Measurements from ENCODE around the gene CDH10. TPM values are rescaled to one million over a fixed set of nuclear protein-coding genes. Genes with fewer than 3 reads are reported as not detected.

Gene CDH10
- polyA plus RNA-seq, 1 of the 3 experiments (the other 2 are of a cell fraction), result 0.10 TPM

DNA sequence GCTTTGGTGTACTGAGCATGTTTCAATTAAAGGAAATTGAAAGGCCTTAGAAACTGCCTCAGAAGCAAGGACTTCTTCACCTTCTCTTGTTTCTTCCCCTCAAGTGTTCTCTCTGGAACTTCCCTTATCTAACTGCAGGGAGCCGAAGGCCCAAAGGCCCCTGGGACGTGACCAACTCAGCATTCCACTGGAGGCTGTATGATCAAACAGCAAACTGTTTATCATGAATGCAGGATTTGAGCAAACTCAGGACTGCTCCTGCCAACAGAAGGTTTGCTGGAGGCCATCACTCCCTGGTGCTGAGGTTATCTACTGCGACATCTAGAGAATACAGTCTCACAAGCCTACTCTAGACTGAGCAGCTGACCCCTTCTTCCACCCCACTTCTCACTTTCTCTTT is 4.8 kb upstream of the CDH10 start:
- Histone ChIP-seq H4K20me1 (ENCODE audit: insufficient read depth) (no peaks in the 10 kb centered on the region), H3F3A (replicated peaks; ENCODE audit: insufficient read depth) (no peaks in the 10 kb centered on the region), H3K79me2 (ENCODE audit: insufficient read depth) (no peaks in the 10 kb centered on the region), H3K4me2 (no peak overlapping the region), H3K4me3 (ENCODE audit: low read depth in 2 of 2, low read length in 1 of 2) (no peak overlapping the region), H3K9ac (no peak overlapping the region), H3K36me3 (replicated peaks in 1 of 2; ENCODE audit: control insufficient read depth in 1 of 2, insufficient read depth in 2 of 2, low read length in 1 of 2) (no peaks in the 10 kb centered on the region), H3K9me3 (no peaks in the 10 kb centered on the region), H3K4me1 (ENCODE audit: control insufficient read depth in 1 of 2, insufficient read depth in 2 of 2, low read depth in 1 of 2, low read length in 1 of 2) (no peaks in the 10 kb centered on the region; a peak in 1 of 4 replicates), H3K27me3 (ENCODE audit: insufficient read depth) (peaks cover 21% of the 10 kb centered on the region; the same call in 1 of the 2 replicates), H2AFZ (ENCODE audit: low read depth) (no peak overlapping the region; the same call in 1 of the 2 replicates), H3K9me2 (no peaks in the 10 kb centered on the region), H3K27ac (ENCODE audit: low read depth in 2 of 2, low read length in 1 of 2) (no peak overlapping the region)
- TF ChIP-seq FOXJ3 (CRISPR knock-in tag; IDR thresholded peaks at IDR 0.05) (no peak), GATA2 (CRISPR knock-in tag; IDR thresholded peaks at IDR 0.05) (no peak), EZH2phosphoT487 (IDR thresholded peaks at IDR 0.05; ENCODE audit: borderline replicate concordance, low read depth) (no peak), IRF3 (IDR thresholded peaks at IDR 0.05; ENCODE audit: low read depth, low read length) (no peak), MEF2A (IDR thresholded peaks at IDR 0.05; ENCODE audit: borderline replicate concordance, low read depth) (no peak)
- TF ChIP-seq, protein P1, sequence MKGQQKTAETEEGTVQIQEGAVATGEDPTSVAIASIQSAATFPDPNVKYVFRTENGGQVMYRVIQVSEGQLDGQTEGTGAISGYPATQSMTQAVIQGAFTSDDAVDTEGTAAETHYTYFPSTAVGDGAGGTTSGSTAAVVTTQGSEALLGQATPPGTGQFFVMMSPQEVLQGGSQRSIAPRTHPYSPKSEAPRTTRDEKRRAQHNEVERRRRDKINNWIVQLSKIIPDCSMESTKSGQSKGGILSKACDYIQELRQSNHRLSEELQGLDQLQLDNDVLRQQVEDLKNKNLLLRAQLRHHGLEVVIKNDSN (IDR thresholded peaks at IDR 0.05; ENCODE audit: borderline replicate concordance, low read depth), result no peak
- TF ChIP-seq, protein P2, sequence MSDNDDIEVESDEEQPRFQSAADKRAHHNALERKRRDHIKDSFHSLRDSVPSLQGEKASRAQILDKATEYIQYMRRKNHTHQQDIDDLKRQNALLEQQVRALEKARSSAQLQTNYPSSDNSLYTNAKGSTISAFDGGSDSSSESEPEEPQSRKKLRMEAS (IDR thresholded peaks at IDR 0.05; ENCODE audit: low read depth), result no peak
- TF ChIP-seq, protein P3, sequence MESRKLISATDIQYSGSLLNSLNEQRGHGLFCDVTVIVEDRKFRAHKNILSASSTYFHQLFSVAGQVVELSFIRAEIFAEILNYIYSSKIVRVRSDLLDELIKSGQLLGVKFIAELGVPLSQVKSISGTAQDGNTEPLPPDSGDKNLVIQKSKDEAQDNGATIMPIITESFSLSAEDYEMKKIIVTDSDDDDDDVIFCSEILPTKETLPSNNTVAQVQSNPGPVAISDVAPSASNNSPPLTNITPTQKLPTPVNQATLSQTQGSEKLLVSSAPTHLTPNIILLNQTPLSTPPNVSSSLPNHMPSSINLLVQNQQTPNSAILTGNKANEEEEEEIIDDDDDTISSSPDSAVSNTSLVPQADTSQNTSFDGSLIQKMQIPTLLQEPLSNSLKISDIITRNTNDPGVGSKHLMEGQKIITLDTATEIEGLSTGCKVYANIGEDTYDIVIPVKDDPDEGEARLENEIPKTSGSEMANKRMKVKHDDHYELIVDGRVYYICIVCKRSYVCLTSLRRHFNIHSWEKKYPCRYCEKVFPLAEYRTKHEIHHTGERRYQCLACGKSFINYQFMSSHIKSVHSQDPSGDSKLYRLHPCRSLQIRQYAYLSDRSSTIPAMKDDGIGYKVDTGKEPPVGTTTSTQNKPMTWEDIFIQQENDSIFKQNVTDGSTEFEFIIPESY (IDR thresholded peaks at IDR 0.05; ENCODE audit: borderline replicate concordance, low read depth), result no peak
- ChIA-PET POLR2A (no interaction called here), CTCF (no interaction called here)
- DNase-seq, result no peak
- WGBS (ENCODE audit: low lambda C conversion rate), result 7% methylated on average over 3 of the region's 3 CpGs

GRCh38 chr5:24646915-24647314 is 2.1 kb upstream of the CDH10 start:
- ChIA-PET POLR2A (no interaction called here), CTCF (no interaction called here)
- Histone ChIP-seq H3K9me2 (no peaks in the 10 kb centered on the region), H3K79me2 (ENCODE audit: insufficient read depth) (no peaks in the 10 kb centered on the region), H3K4me1 (ENCODE audit: control insufficient read depth in 1 of 2, insufficient read depth in 2 of 2, low read depth in 1 of 2, low read length in 1 of 2) (no peaks in the 10 kb centered on the region; a peak in 1 of 4 replicates), H3K27ac (ENCODE audit: low read depth in 2 of 2, low read length in 1 of 2) (no peak overlapping the region), H3K9ac (no peak overlapping the region), H2AFZ (ENCODE audit: low read depth) (no peak overlapping the region), H3F3A (replicated peaks; ENCODE audit: insufficient read depth) (no peaks in the 10 kb centered on the region), H3K4me2 (no peak overlapping the region), H3K27me3 (ENCODE audit: insufficient read depth) (peaks cover 13% of the 10 kb centered on the region; the same call in 1 of the 2 replicates), H3K4me3 (ENCODE audit: low read depth in 2 of 2, low read length in 1 of 2) (no peak overlapping the region), H4K20me1 (ENCODE audit: insufficient read depth) (no peaks in the 10 kb centered on the region), H3K36me3 (replicated peaks in 1 of 2; ENCODE audit: control insufficient read depth in 1 of 2, insufficient read depth in 2 of 2, low read length in 1 of 2) (no peaks in the 10 kb centered on the region), H3K9me3 (no peaks in the 10 kb centered on the region; the same call in 1 of the 2 replicates)
- WGBS (ENCODE audit: low lambda C conversion rate), result 10% methylated on average over 1 of the region's 1 CpG
- DNase-seq, result no peak
- no peak for TF ChIP-seq SMC3 (IDR thresholded peaks at IDR 0.05; ENCODE audit: low read depth, low read length)
- no peak for TF ChIP-seq POLR2AphosphoS5 (IDR thresholded peaks at IDR 0.05; ENCODE audit: low read depth, low read length)
- TF ChIP-seq USF2 (IDR thresholded peaks at IDR 0.05; ENCODE audit: borderline replicate concordance, low read depth, low read length), result no peak
- no peak for TF ChIP-seq EZH2phosphoT487 (IDR thresholded peaks at IDR 0.05; ENCODE audit: borderline replicate concordance, low read depth)
- TF ChIP-seq, protein P4, sequence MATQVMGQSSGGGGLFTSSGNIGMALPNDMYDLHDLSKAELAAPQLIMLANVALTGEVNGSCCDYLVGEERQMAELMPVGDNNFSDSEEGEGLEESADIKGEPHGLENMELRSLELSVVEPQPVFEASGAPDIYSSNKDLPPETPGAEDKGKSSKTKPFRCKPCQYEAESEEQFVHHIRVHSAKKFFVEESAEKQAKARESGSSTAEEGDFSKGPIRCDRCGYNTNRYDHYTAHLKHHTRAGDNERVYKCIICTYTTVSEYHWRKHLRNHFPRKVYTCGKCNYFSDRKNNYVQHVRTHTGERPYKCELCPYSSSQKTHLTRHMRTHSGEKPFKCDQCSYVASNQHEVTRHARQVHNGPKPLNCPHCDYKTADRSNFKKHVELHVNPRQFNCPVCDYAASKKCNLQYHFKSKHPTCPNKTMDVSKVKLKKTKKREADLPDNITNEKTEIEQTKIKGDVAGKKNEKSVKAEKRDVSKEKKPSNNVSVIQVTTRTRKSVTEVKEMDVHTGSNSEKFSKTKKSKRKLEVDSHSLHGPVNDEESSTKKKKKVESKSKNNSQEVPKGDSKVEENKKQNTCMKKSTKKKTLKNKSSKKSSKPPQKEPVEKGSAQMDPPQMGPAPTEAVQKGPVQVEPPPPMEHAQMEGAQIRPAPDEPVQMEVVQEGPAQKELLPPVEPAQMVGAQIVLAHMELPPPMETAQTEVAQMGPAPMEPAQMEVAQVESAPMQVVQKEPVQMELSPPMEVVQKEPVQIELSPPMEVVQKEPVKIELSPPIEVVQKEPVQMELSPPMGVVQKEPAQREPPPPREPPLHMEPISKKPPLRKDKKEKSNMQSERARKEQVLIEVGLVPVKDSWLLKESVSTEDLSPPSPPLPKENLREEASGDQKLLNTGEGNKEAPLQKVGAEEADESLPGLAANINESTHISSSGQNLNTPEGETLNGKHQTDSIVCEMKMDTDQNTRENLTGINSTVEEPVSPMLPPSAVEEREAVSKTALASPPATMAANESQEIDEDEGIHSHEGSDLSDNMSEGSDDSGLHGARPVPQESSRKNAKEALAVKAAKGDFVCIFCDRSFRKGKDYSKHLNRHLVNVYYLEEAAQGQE (IDR thresholded peaks at IDR 0.05; ENCODE audit: low read depth, low read length), result no peak
- TF ChIP-seq, protein P3 (IDR thresholded peaks at IDR 0.05; ENCODE audit: borderline replicate concordance, low read depth), result no peak
- TF ChIP-seq SIN3A (IDR thresholded peaks at IDR 0.05; ENCODE audit: borderline replicate concordance, low read depth, low read length), result no peak
- TF ChIP-seq TEAD4 (IDR thresholded peaks at IDR 0.05; ENCODE audit: borderline replicate concordance, insufficient read depth), result no peak
- TF ChIP-seq RAD21 (IDR thresholded peaks at IDR 0.05; ENCODE audit: low read length), result no peak
